Measurements from ENCODE around the gene COX5B. TPM values are rescaled to one million over a fixed set of nuclear protein-coding genes. Genes with fewer than 3 reads are reported as not detected.

The COX5B gene
- total RNA-seq, 1 donor from 2014 or later: 155 TPM

- Histone ChIP-seq H3K9me3 (no peaks in the 10 kb centered on the region), H3K4me1 (no peaks in the 10 kb centered on the region), H3K4me3 (no peak overlapping the region), H3K27ac (no peak overlapping the region), H3K36me3 (peaks cover 39% of the 10 kb centered on the region), H3K27me3 (no peaks in the 10 kb centered on the region)
- no peak for ATAC-seq
- intact Hi-C loops (cut with DNase I): no loop called here
- no peak for DNase-seq
- no peak for TF ChIP-seq CTCF (IDR thresholded peaks at IDR 0.05)
Measured at GRCh38 chr2:97653473-97653872, 7.6 kb downstream of the COX5B start.

DNA sequence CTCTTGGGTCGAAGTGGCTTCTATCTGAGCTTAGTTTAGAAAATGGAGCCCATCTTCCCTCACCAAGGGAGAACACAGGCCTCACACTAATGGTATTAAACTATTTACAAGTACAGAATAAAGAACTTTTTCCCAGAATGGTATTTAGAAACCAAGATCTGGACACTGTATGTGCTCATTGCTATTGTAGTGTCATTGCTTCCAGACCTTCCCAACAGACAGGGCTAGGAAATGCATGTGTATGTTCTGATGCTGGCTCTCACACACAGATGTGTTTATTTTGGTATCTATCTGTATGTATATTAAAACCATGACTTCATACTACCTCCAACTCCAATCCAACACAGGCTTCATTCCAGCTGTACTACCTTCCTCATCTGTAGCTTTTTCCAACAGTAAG is 8.0 kb downstream of the COX5B start:
- Histone ChIP-seq H3K9me3 (no peaks in the 10 kb centered on the region), H3K27me3 (no peaks in the 10 kb centered on the region), H3K27ac (no peak overlapping the region), H3K4me3 (no peak overlapping the region), H3K4me1 (no peaks in the 10 kb centered on the region), H3K36me3 (peaks cover 39% of the 10 kb centered on the region)
- ATAC-seq (no peak), DNase-seq (no peak)
- intact Hi-C loops (cut with DNase I): no loop called here
- TF ChIP-seq CTCF (IDR thresholded peaks at IDR 0.05): no peak

GRCh38 chr2:97654309-97654708 is 8.4 kb downstream of the COX5B start:
- intact Hi-C loops (cut with DNase I): no loop called here
- TF ChIP-seq CTCF (IDR thresholded peaks at IDR 0.05): no peak
- no peak overlapping the region for H3K27ac ChIP-seq
- ATAC-seq (no peak), DNase-seq (no peak)
- no peaks in the 10 kb centered on the region for H3K4me1 ChIP-seq
- H3K4me3 ChIP-seq: no peak overlapping the region
- H3K27me3 ChIP-seq: no peaks in the 10 kb centered on the region
- peaks cover 39% of the 10 kb centered on the region for H3K36me3 ChIP-seq
- H3K9me3 ChIP-seq: no peaks in the 10 kb centered on the region

GRCh38 chr2:97654791-97655190 is 8.9 kb downstream of the COX5B start:
- Histone ChIP-seq H3K9me3 (no peaks in the 10 kb centered on the region), H3K27me3 (no peaks in the 10 kb centered on the region), H3K4me3 (no peak overlapping the region), H3K27ac (no peak overlapping the region), H3K4me1 (no peaks in the 10 kb centered on the region), H3K36me3 (peaks cover 39% of the 10 kb centered on the region)
- ATAC-seq (no peak), DNase-seq (no peak)
- no peak for TF ChIP-seq CTCF (IDR thresholded peaks at IDR 0.05)
- intact Hi-C loops (cut with DNase I): no loop called here

- H3K36me3 ChIP-seq: peaks cover 29% of the 10 kb centered on the region
- no peaks in the 10 kb centered on the region for H3K9me3 ChIP-seq
- no peak overlapping the region for H3K27ac ChIP-seq
- intact Hi-C loops (cut with DNase I): no loop called here
- no peak for ATAC-seq
- no peaks in the 10 kb centered on the region for H3K27me3 ChIP-seq
- H3K4me3 ChIP-seq: no peak overlapping the region
- H3K4me1 ChIP-seq: no peaks in the 10 kb centered on the region
- TF ChIP-seq CTCF (IDR thresholded peaks at IDR 0.05): no peak
- no peak for DNase-seq
Measured at GRCh38 chr2:97656129-97656755, 10.4 kb downstream of the COX5B start.

Data from upper lobe of right lung (tissue), 1 donor.